Adrenal gland (tissue), 12 donors: ENCODE data around the gene EPPIN. TPM values are rescaled to one million over a fixed set of nuclear protein-coding genes. Genes with fewer than 3 reads are reported as not detected.

Source experiments
- DNase-seq, 7 donors: peaks; one replicate each; pipeline ENCODE4 v3.0.0-alpha.2; 2019 to 2020
- H3K27ac ChIP-seq, 5 donors: fragments of 200-600 bp; sonication (generic) in 4 of 5; 1 replicate in 3 of 5; 2 replicates in 2 of 5; pipeline versions ENCODE4 v1.5.1 to v1.8.0; 2016 to 2020; ENCODE audit warnings: mild to moderate bottlenecking in 1 of 5
- H3K27me3 ChIP-seq: fragments of 200-600 bp; 2 replicates; pipeline ENCODE4 v1.8.0; 2021
- H3K36me3 ChIP-seq, 2 donors: fragments of 200-600 bp; replicated peaks in 1 of 2; 1 replicate in 1 of 2; 2 replicates in 1 of 2; pipeline versions ENCODE4 v1.5.1 to v1.8.0; 2018 to 2022
- H3K4me1 ChIP-seq, 2 donors: fragments of 200-600 bp; replicated peaks in 1 of 2; 1 replicate in 1 of 2; 2 replicates in 1 of 2; pipeline versions ENCODE4 v1.5.1 to v1.8.0; 2018 to 2021
- H3K4me3 ChIP-seq, 4 donors: fragments of 200-600 bp; sonication (generic) in 3 of 4; one replicate each; pipeline ENCODE4 v1.5.1; 2016 to 2018
- H3K9me3 ChIP-seq, 3 donors: fragments of 200-600 bp; sonication (generic) in 1 of 3; replicated peaks in 1 of 3; 1 replicate in 2 of 3; 2 replicates in 1 of 3; pipeline versions ENCODE4 v1.5.1 to v1.8.0; 2016 to 2021
- CTCF ChIP-seq, 6 experiments: fragments of 450-650 bp in 4 of 6; fragments of 200-600 bp in 2 of 6; sonication (generic) in 1 of 6; IDR thresholded peaks; 1 replicate in 5 of 6; 2 replicates in 1 of 6; pipeline versions ENCODE4 v1.5.1 to v1.8.0; 2016 to 2021; ENCODE audit warnings: antibody characterized with exemption in 6 of 6, mild to moderate bottlenecking in 2 of 6, moderate library complexity in 1 of 6
- POLR2A ChIP-seq, 2 donors: fragments of 450-650 bp; IDR thresholded peaks; one replicate each; pipeline ENCODE4 v1.6.1; 2017; ENCODE audit warnings: antibody characterized with exemption in 2 of 2, mild to moderate bottlenecking in 2 of 2, moderate library complexity in 1 of 2
- WGBS, 4 donors: extraction: QIAGEN DNeasy Blood & Tissue Kit in 2 of 4; methylation state at CpG; one replicate each; pipeline versions ENCODE4 v1.1.5 to v1.1.7; 2013 to 2017; 5-methylcytosine and 5-hydroxymethylcytosine counted together
- intact Hi-C, 2 donors: fragments of 100-400 bp; cut with DNase I; formaldehyde crosslinking; loops; one replicate each; pipeline versions ENCODE4 v1.14.1 to v1.15.0; 2022 to 2023
- polyA plus RNA-seq, 3 donors: library from polyadenylated mRNA; stranded (reverse); fragments of 200-250 nt in 2 of 3; fragments of 350-450 nt in 1 of 3; fragmentation: Illumina TruSeq in 1 of 3; extraction: RNeasy Lipid Tissue Mini Kit (QIAGEN cat#74804) in 1 of 3; gene quantifications; one replicate each; pipeline ENCODE4 v1.2.3, GENCODE V29; 2013 to 2014
- total RNA-seq, 9 donors: library from RNA; depleted of rRNA in 4 of 9; stranded (reverse); fragments of >200 nt in 4 of 9; fragments of 120-200 nt in 1 of 9; fragmentation: NEBNext Ultra II Directional in 1 of 9; extraction: Animal tissue kit (Norgen Biotek cat#: 25700) in 1 of 9; gene quantifications; one replicate each; pipeline versions ENCODE4 v1.1.0 to v1.2.4, GENCODE V29; 2013 to 2023
- donor health status: healthy with polysubstance abuse.
- donor health status: Bipolar disorder and iron deficiency.
- donor health status: DM: yes; HTN: yes; CAD: no.
- donor health status: DM: no; HTN: no; CAD: no.
- donor health status: DM: no; HTN: no; CAD: no.
- donor health status: DM: yes; HTN: yes; CAD: no.

The EPPIN gene
- total and polyA plus RNA-seq, 12 donors: not detected

- 83 to 88% (median 86%) methylated on average over 2 of the region's 2 CpGs for WGBS, 4 donors
- TF ChIP-seq POLR2A (IDR thresholded peaks at IDR 0.05) (no peak), CTCF (IDR thresholded peaks at IDR 0.05) (no peak)
- intact Hi-C loops: no loop called here
- Histone ChIP-seq H3K27ac (no peak within 1 kb of the TSS), H3K36me3 (no peaks in the 10 kb centered on the region), H3K4me1 (no peaks in the 10 kb centered on the region), H3K4me3 (no peak within 1 kb of the TSS), H3K27me3 (peaks cover 10% of the 10 kb centered on the region), H3K9me3 (no peaks in the 10 kb centered on the region)
- no peak for DNase-seq
Observed at GRCh38 chr20:45539382-45539781, 7.8 kb downstream of the EPPIN start, which contains the start of gene WFDC6. TSS of gene WFDC6 (minus strand) at chr20:45539482. CDS start at chr20:45539407, 75 bp downstream.

- WGBS, 4 donors: 51 to 70% (median 60%) methylated on average over 7 of the region's 7 CpGs
- no peaks in the 10 kb centered on the region for H3K9me3 ChIP-seq
- no peaks in the 10 kb centered on the region for H3K36me3 ChIP-seq
- TF ChIP-seq CTCF (IDR thresholded peaks at IDR 0.05) (no peak), POLR2A (IDR thresholded peaks at IDR 0.05) (no peak)
- H3K27me3 ChIP-seq: peaks cover 10% of the 10 kb centered on the region
- H3K27ac ChIP-seq: no peak overlapping the region
- H3K4me3 ChIP-seq: no peak overlapping the region
- no peak for DNase-seq
- intact Hi-C loops: no loop called here
- H3K4me1 ChIP-seq: no peaks in the 10 kb centered on the region
Observed at GRCh38 chr20:45538209-45538799, 8.9 kb downstream of the EPPIN start.

- Histone ChIP-seq H3K9me3 (no peaks in the 10 kb centered on the region), H3K4me3 (no peak overlapping the region), H3K36me3 (no peaks in the 10 kb centered on the region), H3K27me3 (peaks cover 15% of the 10 kb centered on the region), H3K4me1 (no peaks in the 10 kb centered on the region), H3K27ac (no peak overlapping the region)
- DNase-seq: no peak
- intact Hi-C loops: no loop called here
- no peak for TF ChIP-seq POLR2A (IDR thresholded peaks at IDR 0.05)
- TF ChIP-seq CTCF (IDR thresholded peaks at IDR 0.05): no peak
- WGBS, 4 donors: 70 to 75% (median 72%) methylated on average over 4 of the region's 4 CpGs
Observed at GRCh38 chr20:45527294-45527693, 19.9 kb downstream of the EPPIN start.

GRCh38 chr20:45523821-45524220 is 23.4 kb downstream of the EPPIN start:
- no peak for TF ChIP-seq POLR2A (IDR thresholded peaks at IDR 0.05)
- TF ChIP-seq CTCF (IDR thresholded peaks at IDR 0.05): no peak

More at GRCh38 chr20:45523821-45524220, 23.4 kb downstream of the EPPIN start:
- no peaks in the 10 kb centered on the region for H3K9me3 ChIP-seq
- 62 to 78% (median 70%) methylated on average over 1 of the region's 1 CpG for WGBS, 4 donors
- DNase-seq: no peak
- no peak overlapping the region for H3K27ac ChIP-seq
- H3K27me3 ChIP-seq: peaks cover 14% of the 10 kb centered on the region
- H3K4me1 ChIP-seq: no peaks in the 10 kb centered on the region
- H3K36me3 ChIP-seq: no peaks in the 10 kb centered on the region
- intact Hi-C loops: no loop called here
- H3K4me3 ChIP-seq: no peak overlapping the region
